ENCODE data around the gene PTPRT.

GRCh38 chr20:42361402-42361970 lies 828.2 kb downstream of the PTPRT start:
- TF ChIP-seq MAX (IDR thresholded peaks at IDR 0.05) (no peak), GABPA (IDR thresholded peaks at IDR 0.05 in 1 of 2, conservative IDR thresholded peaks at IDR 0.05 in 1 of 2) (no peak), CTCF (IDR thresholded peaks at IDR 0.05; ENCODE audit: low read depth, low read length, missing input control) (no peak), YY1 (IDR thresholded peaks at IDR 0.05) (no peak)

All from liver (tissue), 3 donors.